Jurkat, Clone E6-1 (cell line): ENCODE results near the gene BMPER.

ENCODE experiments used
- DNase-seq: peaks from one replicate; pipeline ENCODE4 v3.0.0-alpha.2; 2011; ENCODE audit warnings: low read depth, low spot score
- H3K4me3 ChIP-seq: 2 replicates; pipeline ENCODE4 v1.5.1; 2011; ENCODE audit warnings: mild to moderate bottlenecking, low read length, control low read depth, moderate library complexity

The BMPER gene

DNA sequence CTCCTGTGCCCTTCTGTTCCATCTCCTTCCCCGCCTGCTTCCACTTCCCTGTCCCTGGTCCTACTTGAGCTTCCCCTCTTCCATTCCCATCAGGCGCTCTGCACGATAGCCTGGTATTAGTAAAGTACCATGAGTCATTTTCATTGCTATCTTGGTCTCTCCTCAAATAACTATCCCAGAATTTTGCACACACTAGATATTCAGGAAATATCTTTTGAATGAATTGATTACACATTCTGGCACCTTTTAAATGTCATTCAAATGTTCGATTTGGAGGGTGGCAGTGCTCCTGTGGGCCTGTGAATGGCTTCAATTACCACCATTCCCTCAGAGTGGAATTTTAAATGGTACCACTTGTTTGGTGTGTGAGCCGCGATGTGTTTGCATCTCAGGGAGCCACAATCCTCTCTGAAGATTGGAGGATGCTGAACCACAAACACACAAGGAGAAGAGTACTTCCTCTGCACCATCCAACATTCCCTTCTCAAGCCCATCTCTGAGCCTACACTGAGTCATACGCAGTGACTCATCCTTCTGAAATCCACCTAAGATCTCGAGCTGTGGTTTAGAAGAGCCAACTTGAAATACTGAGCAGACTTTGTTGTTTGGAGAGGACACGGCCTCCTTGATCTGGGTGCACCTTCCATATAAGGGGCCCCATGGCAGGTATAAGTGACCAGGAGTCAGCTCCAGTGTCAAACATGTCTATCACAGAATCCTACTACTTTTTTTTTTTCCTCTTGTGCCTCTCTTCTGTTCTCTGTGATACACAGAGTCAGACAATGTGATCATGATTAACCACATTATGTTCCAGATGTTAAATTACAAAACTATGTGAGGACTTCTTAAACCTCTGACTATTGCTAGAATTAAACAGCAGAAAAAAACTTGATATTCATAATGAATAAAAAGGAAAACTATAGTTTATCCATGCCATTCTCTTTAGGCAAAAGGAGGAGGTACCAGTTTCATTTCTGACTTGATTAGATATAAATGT, 81.9 kb downstream of the BMPER start:
- DNase-seq, result no peak
- H3K4me3 ChIP-seq, result no peak overlapping the region

DNA sequence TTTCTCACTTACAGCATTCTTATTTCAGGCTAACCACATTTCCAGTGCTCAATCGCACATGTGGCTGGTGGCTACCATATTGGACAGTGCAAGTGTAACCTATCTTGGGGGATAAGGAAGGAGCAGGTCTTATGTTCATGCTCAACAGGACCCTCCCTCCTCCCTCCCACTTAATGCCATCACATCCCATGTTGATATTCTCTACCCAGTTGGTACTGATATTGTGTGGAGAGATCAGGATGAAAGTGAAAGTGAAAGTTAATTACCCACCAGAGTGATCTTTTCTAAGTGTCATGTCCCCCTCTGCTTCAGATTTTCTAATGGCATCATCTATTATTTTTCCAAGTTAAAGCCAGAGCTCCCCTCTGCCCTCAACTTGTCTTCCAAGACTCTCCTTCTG, 91.6 kb downstream of the BMPER start:
- no peak for DNase-seq
- no peak overlapping the region for H3K4me3 ChIP-seq

DNA sequence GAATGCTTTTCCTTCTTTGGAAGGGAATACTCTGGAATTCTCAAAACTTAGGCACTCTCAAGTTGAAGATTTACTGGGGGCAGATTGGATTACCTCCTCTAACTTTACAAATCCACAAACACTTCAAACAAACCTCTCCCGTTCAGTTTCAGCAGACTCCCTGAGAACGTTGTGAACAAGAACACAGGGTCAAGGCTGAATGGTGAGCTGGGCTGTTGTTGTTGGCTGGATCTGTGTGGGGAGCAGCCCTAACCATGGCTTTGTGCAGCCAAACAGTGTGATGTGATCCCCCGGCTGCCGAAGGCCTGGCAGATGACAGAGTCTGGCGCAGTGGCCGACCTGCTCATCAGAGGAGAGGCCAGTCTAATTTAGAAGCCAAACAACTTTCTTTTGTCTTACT, 93.1 kb downstream of the BMPER start:
- H3K4me3 ChIP-seq, result no peak overlapping the region
- DNase-seq, result no peak

DNA sequence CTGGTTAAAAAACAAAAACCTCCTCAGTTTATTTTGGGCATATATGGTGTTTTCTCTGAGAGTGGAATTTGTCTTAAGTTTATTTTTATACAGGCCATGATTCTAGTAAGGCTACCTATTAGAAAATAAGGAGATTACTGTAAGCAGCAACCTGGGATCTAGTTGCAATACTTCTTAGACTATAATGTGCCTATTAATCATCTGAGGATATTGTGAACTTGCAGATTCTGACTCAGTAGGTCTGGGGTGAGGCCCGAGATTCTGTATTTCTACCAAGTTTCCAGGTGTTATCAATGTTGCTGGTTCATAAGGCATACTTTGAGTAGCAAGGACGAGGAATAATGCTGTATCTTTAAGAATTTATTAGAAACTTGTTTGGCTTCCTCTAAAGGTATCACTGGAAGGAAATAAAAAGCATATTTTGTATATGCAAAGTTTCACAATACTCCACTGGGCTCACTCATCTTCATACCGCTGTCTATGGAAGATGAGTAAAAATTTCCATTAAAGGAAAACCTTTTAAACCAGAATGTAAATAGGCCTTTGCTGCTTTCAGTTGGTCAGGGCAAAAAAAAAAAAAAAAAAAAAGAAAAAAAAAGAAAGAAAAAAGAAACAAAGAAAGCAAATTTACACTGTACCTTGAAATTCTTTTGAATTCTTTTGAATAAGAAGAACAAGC, 105.8 kb downstream of the BMPER start:
- H3K4me3 ChIP-seq, result no peak overlapping the region
- DNase-seq, result no peak

DNA sequence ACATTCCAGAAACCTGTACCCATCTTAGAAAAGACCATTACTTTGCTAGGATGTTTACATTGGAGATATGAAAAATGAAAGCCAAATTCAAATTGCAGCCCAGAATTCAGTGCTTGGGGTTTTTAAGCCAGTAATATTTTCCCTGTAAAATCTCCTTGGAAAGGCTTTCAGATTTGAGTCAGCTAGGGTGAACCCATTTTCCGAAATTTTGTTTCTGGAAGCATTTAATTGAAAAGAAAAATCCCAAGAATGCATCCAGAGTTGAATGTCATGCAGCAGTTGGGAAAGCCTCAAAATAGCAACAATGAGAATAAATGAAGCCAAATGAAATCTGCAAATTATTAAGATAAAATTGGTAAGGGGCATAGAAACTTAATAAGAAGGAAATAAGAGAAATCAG, 106.4 kb downstream of the BMPER start:
- no peak overlapping the region for H3K4me3 ChIP-seq
- no peak for DNase-seq

DNA sequence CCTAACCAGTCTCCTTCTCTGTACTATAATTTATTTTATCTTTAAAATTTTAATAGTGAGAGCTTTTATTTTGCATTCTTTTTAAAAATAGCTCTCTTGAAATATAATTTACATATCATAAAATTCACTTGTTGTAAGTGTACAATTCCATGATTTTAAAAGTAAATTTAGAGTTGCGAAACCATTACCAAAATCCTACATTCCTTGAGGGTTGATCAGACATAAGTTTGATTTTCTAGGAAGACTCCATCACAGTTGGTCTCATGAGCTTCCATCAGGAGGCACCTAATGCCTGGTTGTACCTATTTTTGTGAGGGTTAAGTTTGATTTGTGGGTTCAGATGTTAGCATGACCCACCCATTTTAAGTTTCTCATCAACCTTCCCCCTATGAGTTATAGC, 108.1 kb downstream of the BMPER start:
- no peak for DNase-seq
- no peak overlapping the region for H3K4me3 ChIP-seq

DNA sequence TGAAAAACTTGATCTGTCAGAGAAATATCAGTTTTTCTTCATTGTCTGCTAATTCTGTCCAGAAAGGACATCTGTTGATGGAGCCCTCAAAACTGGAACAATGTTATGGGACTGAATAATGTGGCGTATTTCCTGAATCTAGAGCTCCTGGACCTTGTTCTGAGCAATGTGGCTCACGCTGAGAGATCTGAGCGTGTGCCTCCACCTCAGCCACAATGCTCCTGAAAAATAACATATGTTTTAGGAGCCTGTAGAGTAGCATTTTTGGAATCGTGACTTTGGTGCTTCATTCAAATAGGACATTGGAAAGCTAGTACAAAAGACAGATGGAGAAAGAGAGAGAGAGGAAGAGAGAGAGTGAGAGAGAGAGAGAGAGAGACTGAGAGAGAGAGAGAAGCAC, 110.3 kb downstream of the BMPER start:
- no peak overlapping the region for H3K4me3 ChIP-seq
- no peak for DNase-seq

DNA sequence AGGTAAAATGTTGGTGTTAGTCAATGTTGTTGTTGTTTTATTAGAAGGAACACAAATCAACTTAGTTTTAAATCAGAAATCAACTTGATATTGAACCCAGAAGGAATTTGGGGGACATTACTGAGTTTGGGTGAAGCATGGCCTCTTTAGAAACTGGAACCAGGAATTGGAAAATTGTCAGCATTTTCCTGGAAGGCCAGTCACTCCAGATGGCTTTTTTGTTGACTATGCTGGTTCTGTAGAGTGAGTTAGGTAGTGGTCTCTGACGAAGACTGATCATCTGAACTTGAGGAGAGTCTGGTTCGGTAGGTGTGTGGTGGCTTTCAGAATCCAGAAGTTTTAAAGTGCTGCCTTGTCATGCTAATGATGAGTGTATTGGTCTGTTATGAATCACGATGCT, 111.5 kb downstream of the BMPER start:
- DNase-seq, result no peak

DNA sequence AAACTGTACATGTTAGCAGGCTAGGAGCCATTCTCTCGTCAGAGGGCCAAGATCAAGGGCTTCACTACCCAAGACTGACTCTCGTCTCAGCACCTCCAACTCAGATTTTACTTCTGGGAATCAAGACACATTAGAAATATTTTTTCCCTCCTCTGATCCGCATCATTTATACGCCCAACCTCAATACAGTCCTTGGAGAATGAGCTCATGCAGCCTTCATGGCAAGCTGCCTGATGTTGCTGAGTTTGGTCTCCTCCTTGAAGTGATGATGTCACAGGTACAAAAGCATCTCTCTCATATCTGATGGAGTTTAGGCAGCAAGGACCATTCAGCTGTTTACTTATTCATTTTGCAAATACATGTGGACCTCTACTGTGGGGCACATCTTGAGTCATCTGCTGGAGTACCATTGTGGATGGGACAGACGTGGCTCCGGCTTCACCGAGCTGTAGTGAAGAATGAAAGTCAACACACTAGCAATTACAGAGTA, 114.0 kb downstream of the BMPER start:
- DNase-seq, result no peak
- no peak overlapping the region for H3K4me3 ChIP-seq

More for the DNA sequence above, 111.5 kb downstream of the BMPER start:
- H3K4me3 ChIP-seq, result no peak overlapping the region

DNA sequence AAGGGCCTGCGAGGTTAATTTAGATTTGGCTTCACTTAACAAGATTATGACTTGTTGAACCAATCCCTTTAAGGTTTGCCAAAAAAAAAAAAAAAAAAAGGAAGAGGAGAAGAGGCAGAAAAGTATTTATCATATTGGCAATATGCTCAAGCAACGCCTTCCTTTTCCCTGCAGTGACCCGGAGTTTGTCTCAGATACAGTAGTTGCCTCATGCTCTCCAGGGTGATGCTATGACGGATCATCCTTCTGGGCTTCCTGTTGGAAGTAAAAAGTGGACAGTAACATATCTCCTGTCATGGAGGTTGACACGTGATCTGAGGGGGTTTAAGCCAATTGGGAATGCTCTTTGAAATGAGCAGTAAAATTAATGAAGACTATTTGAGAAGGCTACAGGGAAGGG, 117.3 kb downstream of the BMPER start:
- H3K4me3 ChIP-seq, result no peak overlapping the region
- no peak for DNase-seq

DNA sequence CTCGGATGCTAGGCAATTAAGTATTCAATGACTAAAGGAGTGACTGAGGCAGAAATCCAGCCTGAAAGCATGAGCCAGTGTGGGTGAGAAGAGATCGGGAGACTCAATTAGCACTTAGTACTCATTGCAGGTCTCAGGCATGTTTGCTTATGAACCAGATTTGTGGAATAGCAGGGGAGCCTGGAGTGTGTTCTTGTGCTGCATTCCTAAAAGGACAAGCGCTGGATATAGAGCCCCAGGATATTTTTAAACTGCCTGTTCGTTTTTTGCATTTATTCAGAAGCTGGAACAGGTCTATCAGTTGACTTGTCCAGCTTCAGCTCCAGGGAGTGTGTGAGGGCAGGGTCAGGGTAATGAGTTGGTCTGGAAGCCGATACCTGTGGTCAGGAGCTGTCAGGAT, 120.3 kb downstream of the BMPER start:
- no peak overlapping the region for H3K4me3 ChIP-seq
- DNase-seq, result no peak

DNA sequence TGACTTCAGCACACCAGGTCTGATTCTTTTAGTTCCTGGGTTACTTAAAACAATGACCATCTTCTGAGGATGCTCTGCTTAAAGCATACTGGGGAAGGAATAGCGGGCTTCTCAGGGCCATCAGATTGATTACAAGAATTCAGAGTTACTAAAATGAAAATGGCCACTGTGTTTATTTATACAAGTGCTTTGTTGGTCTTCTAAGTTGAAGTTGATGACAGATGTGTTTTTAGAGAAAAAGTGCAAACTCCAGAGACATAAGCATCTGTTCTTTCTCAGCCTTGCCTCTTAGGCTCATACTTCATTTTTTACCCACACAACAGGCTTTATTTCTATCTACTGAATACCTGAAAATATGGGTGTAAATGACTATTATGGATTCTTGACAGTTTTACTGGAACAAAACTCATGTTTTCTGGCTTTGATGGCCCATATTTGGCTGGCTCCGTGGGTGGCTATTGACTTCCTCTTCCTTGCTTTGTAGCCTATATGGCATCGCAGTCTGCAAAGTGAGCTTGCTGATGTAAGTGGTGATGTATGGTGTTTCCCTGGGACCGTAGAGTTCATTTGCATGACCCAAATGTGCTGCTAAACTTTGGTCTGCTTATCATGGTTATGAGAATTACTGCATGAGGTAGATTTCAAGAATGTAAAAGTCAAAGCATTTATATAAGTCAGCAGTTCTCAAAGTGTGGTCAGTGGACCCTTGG, 121.3 kb downstream of the BMPER start:
- no peak overlapping the region for H3K4me3 ChIP-seq
- DNase-seq, result no peak

DNA sequence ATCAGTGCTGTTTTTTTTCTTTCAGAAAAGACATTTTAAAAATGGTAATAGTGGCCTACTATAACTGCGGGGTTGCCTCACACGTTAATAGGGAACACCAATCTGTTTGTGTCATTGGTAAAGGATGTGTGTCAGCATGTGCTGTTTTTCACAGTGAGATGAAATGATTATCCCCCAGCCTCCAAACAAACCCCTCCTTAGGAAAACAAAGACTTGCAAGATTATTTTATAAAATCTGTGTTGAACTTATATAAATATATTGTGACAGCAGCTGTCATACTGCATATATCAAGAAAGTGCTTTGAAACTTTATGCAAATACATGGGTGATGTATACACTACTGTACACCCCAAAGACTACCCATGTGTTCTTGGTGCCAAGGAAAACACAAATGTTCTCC, 125.8 kb downstream of the BMPER start:
- DNase-seq, result no peak
- no peak overlapping the region for H3K4me3 ChIP-seq

DNA sequence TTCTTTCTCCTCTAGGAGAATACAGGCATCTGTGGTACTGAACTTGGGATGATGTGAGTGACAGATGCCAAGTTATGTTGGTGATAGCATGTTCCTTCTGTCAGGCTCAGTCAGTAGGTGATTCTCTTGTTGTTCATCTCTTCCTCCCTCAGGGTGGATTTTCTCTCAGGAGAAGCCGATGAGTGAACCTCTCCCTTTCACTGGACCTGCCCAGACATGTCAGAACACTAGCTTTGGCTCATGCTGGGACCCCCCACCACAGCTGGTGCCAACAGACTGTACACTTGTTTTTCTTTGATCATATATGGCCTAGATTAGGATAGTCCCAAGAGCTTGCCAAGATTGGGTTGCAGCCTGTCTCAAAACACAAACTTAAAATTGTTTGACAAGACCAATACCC, 129.4 kb downstream of the BMPER start:
- no peak overlapping the region for H3K4me3 ChIP-seq
- DNase-seq, result no peak

DNA sequence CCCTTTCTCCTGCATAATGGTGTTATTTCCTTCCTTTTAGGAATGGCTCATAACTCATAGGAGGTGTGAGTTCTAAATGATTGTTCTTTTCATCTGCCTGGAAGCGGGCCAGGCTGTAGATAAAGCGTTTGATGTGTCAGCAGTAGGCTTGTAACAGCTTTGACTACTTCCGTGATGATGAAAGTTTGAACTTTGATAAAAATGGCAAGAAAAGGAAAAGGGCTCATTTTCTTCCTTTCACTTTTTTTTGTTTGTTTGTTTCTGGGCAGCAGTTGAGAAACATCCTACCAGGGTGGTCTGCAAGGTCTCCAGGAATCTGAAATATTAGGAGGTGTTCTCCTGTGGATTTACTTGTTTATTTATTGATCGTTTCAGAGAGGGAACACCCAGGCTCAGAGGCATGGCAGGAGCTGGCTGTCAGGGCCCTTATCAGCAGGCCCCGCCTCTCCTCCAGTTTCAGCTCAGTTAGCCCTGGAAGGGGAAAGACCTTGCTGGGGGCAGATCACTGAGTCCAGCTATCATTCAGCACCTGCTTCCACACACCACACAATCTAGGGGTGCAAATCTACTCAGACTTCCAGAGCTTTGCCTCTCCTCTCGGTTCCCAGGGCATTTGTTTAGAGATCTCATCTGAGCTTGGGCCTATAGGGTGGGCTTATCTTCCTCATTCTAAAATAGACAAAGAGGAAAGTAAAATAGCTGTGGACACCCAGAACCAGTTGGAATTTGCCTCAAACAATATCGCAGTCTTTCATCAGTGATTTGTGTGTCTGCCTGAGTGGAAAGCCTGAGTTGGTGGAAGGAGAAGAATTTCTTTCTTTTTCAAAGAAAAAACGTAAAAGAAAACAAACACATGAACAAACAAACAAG, 130.9 kb downstream of the BMPER start:
- no peak overlapping the region for H3K4me3 ChIP-seq
- DNase-seq, result peak; percentile 25

DNA sequence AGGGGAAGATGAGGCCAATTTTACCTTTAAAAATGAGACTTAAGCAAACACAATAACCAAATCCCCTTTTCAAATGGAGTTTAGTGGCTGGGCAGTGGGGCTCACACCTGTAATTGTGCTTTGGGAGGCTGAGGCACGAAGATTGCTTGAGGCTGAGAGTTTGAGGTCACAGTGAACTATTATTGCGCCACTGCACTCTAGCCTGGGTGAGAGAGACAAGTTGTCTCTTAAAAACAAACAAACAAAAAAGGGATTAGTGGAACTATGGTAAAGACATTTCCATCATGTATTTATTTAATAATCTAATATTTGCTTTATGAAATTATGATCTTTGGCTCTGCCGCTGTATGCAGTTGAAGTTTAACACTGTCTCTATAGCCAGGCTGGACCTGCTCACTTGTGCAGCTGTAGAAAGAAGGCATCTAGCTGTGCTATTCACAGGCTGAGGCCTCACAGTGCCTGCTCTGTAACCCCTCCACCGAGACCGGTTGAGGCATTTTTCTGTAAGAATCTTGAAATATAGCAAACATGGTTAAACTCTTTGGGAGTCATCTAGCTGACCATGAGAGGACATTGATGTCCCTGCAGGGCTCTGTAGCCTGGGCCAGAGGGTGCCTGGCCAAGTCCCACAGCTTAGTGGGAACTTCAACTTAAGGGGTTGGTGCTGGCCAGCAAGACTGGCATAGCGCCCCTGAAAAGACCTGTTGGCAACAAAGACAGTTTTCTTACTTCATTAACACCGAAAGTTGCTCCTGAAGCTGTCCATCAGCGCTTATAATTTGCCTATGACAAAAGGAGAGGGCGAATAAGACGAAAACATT, 131.8 kb downstream of the BMPER start:
- no peak overlapping the region for H3K4me3 ChIP-seq
- DNase-seq, result no peak

DNA sequence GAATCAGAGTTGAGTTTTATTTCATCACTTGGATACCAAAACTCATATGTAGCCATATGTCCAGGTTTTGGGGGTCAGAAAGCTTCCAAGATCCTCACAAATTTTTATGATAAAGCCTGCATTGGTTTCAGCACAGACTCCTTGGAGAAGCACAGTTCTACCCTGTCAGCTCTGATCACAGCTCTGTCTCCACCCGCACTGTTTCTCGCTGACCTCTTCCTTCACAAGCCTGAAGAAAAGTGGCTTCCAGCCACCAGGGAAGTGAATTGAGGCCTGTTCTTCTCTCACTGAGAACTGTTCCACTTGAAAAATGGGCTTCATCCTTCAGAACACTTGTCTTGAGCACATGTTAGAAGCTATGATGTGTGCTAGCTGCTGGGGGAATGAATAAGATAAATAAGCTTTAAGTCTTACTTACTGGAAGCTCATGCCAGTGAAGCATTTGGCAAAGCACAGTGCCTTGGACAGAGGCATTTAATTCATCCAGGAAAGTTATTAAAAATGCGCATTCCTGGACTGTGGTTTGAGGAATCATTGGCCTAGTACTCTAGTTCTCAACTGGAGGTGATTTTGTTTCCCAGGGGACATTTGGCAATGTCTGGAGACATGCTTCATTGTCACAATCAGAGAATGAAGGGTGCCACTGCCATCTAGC, 133.6 kb downstream of the BMPER start:
- H3K4me3 ChIP-seq, result no peak overlapping the region
- no peak for DNase-seq

DNA sequence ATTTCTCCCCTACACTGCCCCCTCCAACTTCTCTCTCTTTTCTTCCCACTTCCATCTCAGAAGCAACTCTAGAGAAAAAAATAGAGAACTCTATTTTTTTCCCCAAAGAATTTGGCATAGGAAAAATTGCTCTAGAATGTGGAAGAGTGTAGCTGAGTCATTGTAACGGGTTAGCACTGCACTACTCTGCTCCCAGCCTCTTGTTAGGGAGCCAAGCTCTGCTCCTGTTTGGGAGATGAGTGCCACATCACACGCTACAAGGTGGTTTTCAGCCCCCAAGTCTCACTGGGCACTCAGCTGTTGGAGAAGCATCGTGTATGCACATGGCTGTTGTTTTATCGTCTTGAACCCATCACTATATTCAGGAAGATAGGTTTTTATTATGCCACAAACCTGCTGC, 136.4 kb downstream of the BMPER start:
- no peak for DNase-seq
- no peak overlapping the region for H3K4me3 ChIP-seq
